GM21723 (cell line): ENCODE results near the gene NEIL1.

Source experiments
- ATAC-seq: cut with Tn5 transposase; IDR thresholded peaks from one replicate; pipeline ENCODE4 v1.9.1; 2021; ENCODE audit warnings: mild to moderate bottlenecking, moderate library complexity; ENCODE audit not compliant: unreplicated experiment

The NEIL1 gene

DNA sequence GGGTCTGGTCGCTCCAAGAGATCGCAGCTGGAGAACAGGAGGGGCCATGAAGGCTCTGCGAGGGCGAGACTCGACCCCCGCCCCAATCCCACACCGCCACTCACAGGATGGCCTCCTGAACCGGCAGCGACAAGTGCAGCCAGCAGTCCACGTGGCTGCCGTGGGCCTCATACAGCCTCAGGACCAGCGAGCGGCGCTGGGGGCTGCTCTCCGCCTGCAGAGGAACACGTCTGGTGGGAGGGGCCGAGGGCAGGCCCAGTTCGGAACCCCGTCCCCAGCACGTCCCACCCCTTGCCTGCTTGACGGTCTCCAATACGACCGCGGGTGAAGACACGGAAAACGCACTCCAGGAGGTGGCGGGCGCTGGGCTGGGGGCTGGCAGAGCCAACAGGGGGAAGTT, 9.2 kb downstream of the NEIL1 start:
- no peak for ATAC-seq

DNA sequence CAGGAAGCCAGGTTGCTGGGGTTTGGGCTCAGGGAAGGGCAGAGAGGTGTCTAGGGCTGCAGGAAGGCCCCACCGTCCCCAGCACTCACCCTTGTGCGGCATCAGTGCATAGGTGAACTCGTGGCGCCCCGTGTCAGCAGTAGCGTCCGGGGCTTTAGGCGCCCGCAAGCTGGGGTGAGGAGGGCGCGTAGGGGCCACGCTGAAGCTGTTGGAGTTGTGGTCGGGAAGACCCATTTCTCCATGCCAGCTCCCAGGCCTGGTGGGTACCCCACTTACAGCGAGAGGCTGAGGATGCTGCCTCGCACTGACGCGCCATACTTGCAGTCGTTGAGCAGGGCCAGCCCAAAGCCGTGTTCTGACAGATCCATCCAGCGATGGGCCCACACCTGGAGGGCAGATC, 9.7 kb downstream of the NEIL1 start:
- no peak for ATAC-seq

DNA sequence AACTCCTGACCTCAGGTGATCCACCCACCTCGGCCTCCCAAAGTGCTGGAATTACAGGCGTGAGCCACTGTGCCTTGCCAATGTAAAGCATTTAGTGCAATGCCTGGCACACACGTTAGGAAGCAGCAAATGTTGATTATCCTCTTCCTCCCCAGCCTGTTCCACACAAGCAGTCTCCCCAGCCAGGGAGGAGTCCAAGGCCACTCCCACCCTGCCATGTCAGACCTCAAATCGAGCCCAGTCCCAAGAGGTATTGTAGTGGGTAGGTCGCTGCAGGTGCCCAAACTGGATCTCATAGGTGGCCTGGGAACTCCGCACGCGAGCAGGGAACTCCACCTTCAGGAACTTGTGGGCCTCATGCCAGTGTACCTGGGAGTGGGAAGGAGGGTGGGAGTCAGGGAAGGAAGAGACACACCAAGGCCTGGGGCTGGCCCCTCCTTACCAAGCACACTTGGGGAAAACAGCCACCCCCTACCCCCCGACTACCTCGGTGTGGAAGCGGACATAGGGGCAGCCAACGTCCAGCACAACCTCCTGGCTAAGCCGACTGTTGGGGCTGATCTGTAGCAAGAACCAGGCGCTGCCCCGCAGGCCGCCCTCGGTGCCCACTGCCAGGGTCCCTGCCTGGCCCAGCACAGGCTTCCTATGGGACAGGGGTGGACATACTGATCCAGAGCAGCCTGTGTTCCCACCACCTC, 11.3 kb downstream of the NEIL1 start:
- no peak for ATAC-seq

DNA sequence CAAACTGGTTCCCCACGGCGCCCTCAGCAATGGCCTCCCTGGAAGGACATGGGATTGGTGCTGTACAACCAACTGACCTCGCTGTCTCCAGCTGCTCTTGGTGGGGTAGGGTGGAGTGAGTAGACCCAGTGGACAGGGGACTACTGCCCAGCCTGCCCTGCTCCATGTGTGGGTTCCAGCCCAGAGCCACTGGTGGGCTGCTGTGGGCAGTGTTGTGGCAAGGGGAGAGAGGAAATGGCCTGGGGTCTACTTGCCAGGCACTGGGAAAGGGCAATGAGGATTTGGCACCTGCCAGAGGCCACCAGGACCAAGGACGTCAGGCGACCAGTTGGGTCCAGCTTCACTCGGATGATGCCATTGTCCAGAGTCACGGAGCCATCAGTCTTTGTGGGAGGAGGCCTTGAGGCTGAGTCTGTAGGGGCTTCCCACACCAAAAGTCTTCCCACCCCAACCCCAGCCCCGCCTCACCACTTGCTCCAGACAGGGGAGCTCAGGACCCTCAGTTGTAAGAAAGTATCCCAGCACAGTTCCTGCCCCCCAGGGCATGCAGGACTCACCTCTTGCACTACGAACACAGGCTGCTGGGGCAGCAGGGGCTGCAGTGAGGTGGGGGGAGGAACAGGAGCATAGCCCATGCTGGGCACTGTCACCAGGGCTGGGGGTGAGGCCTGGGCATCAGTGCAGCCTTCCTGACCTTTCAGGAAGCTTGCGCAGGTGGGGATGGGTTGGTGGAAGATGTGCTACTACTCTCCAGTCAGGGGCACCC, 12.1 kb downstream of the NEIL1 start:
- no peak for ATAC-seq

DNA sequence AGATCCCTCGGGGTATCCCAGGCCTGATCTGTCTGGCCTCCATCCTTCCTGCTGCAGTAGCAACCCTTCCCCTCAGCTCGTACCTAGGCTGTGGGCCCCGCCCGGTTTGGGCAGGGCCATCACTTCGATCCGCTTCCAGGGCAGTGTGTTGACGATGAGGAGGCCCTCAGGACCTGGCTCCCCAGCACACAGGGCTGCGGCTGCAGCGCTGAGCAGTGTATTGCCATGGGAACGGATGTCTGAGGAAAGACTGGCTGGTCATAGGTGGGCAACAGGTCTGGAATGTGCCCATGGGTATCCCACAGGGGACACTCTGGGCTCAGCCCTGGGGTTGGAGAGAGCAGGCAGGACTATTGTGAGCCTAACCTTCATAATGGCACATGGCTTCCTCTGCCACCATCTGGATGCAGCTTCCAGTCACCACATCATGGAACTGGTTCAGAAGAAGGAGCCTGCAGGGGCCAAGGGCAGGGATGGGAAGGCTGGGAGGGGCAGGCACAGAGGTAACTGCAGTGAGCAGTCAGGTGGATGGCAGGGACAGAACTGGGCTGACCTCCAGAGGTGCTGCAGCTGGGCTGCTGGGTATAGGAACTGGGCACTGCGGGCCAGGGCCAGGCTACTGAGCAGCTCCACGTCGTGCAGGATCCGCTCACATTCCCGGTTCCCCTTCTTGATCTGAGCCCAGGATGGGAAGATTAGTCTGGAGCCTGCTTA, 12.9 kb downstream of the NEIL1 start:
- no peak for ATAC-seq

DNA sequence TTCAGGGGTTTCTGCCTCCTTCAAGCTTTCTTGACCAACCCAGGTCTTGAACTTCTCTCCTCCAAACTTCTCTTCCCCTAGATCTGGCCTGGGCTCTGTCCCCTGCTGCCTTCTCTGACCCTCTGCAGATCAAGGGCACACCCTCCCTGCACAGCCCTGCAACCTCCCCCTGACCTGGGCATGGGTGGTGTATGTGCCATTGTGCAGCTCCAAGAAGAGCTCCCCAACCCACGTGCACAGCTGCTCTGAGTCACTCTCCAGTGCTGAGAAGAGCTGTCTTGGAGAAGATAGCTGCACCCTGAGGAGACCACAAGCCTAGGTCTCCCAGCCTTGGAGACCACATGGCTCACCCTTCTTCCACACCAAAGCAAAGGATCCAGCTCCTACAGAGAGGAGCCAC, 13.6 kb downstream of the NEIL1 start:
- no peak for ATAC-seq

DNA sequence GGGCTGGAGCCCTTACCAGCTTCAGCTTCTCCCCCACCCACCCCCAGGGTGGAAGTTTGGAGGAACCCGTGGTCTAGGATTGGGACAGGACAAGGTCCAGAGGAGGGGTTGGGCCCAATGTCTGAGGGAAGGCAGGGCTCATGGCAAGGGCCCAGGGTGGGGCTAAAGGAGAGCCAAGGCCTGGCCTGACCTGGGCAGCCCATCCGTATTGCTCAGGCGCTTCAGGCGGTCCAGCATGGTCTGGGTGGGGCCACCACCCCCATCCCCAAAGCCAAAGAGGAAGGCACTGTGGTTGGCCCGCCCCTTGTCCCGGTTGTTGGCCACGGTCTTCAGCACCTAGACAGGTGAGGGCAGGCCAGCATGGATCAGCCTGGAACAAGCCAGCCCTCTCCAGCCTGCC, 14.0 kb downstream of the NEIL1 start:
- no peak for ATAC-seq

DNA sequence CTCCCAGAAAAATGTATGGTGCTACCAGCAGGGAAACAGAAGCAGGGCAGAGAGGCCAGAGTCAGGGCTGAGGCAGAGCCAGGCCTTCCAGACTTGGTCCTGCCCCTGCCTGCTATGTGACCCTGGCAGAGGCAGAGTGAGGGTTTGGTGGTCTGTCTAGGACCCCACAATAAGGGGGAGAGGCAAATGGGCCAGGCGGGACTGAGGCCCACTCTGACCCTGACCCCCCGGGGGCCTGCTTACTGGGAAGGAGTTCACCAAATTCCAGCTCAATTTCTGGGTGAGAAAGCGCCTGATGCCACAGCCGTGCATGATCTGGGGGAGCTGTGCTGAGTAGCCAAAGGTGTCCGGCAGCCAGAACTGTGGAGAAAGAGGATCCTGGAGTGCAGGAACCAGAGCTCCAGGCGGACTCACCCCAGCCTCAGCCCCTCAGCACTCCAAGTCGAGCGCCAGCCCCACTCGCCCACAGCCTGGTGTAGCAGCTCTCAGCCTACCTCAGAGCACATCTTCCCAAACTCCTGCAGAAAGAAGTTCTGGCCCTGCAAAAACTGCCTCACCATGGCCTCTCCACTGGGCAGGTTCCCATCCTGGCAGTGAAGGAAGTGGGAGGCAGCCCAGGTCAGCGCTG, 14.6 kb downstream of the NEIL1 start:
- ATAC-seq = no peak

DNA sequence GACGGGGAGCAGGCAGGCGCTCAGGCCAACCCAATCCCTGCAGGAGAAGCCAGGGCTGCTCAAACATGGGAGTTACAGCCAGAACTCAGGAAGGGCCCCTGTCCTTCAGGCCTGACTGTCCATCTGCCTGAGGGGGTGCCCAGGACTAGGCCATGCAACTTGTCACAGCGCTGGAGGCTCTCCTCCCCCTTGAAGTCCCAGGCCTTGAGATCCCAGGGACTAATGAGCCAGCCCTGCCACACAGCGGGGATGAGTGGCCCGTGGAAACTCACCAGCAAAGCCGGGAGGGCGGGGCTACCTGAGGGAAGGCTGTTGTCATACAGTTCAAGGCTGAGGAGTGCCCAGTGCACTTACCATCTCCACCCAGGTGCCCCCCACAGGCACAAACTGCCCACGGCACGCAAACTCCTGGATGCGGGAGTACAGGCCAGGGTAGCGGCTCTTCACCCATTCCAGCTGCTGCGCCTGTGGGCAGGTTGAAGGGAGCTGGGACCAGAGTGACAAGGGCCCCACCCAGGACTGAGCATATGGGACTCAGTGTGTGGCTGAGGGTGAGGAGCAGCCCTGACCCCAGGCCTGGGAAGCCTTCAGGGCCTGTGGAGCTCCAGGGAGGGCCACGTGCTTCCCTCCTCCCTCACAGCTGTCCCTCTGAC, 15.3 kb downstream of the NEIL1 start:
- no peak for ATAC-seq

DNA sequence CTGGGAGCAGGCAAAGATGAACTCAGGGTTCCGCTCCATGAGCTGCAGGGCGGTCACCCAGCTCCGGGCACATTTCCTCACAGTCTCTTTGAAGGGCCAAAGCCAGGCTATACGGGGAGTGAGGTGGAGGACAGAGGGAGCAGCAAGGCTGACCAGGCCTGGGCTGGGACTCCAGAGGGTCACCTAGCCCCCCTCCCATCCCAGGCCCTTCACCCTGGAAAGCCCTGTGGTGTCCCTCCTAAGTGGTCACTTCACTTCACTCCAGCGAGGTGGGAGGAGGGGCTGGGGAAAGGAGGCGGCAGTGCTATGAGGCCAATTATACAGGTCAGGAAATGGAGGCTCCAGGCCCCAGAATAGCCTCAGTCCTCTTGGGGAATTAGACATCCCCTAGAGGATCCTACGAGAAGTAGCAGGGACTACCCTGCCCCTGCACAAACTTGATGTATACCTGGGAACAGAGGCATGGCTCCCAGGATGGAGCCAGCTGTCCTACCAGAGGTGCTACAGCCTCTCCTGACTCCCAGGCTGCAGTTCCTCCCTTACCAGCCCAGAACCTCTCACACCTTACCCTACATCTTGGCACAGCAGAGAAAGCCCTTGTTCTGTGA, 15.9 kb downstream of the NEIL1 start:
- no peak for ATAC-seq

DNA sequence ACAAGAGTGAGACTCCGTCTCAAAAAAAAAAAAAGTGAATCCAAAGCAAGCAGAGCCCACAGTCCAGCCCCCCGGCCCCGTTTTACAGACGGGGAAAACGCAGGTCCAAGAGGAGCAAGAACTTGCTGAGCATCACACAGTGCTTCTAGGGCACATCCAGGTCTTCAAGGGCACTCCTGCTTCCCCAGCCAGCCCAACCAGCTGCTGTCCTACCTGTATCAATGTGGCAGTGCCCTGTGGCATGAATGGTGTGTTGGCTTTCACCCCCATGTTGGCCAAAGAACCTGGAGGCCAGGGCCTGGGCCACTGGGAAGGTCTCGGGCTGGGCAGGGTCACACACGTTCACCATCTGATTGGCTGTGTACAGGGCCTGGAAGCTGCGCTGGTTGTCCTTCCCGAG, 16.9 kb downstream of the NEIL1 start:
- ATAC-seq = no peak

DNA sequence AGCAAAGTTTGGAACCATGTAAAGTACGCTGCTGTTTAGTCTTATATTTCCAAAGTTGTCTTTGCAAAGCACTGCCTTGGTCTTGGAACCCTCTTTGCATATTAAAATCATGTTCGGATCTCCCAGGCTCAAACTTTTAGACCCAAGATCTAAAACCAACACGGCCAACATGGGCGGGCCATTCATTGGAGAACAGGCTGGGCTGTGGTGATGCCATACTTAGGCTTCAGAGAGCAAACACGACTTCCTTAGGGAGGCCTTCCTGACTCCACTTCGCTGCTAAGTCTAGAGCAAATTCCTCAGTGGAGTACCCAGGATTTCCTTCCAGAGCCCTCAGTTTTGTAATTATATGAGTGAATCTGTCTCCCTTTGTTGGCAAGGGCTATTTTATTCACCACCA, 18.0 kb downstream of the NEIL1 start:
- ATAC-seq = no peak

DNA sequence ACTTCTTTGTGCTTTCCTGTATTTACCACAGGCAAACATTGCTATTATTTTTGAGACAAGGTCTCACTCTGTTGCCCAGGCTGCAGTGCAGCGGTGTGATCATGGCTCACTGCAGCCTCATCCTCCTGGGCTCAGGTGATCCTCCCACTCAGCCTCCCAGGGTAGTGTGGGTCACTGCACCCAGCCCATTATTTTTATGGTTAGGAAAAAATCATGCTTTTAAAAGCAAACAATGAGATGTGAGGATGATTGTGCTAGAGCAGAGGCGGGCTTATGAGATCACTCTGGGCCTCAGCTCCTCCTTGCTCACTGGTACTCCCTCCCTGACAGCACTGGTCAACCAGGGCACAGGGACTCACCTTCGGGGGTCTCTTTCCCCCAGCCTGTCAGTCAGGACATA, 19.3 kb downstream of the NEIL1 start:
- no peak for ATAC-seq

DNA sequence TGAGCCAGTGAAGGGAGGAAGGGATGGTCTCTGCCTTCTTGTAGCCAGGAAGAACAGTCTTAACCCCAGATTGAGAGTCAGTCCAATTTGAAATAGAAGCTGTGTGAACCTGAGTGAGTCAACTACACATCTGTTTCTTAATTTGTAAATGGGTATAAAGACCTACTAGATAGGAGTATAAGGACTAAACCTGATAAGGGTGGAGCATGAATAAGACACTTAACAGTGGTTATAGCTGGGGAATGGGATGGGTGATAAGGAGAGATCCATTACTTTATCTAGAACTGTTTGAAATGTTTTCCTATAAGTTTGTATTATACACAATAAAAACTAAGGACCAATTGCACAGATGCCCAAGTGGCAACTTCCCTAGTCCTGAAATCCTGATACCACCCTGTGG, 20.2 kb downstream of the NEIL1 start:
- no peak for ATAC-seq

DNA sequence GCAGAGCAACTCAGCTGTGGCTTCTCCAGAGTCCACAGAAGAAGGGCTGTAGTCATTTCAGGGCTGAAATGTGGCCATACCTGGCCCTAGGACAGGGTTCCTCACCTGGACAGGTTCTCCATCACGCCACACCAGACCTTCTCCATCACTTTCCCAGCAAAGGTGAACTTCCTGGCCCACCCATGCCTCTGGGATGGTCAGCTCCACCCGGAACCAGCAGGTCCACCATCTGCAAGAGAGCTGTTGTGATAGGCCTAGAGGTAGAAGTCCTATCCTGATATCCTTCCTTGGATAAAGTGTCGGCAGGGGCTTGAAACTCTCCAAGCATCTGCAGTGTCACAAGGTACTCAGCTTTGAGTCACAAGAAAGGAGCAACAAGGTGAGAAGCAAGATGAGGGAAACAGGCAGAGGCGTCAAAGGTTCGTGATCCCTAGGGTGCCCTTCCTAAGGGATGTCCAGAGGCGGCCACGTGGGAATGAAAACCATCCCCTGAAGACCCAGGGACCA, 20.6 kb downstream of the NEIL1 start:
- ATAC-seq = no peak

DNA sequence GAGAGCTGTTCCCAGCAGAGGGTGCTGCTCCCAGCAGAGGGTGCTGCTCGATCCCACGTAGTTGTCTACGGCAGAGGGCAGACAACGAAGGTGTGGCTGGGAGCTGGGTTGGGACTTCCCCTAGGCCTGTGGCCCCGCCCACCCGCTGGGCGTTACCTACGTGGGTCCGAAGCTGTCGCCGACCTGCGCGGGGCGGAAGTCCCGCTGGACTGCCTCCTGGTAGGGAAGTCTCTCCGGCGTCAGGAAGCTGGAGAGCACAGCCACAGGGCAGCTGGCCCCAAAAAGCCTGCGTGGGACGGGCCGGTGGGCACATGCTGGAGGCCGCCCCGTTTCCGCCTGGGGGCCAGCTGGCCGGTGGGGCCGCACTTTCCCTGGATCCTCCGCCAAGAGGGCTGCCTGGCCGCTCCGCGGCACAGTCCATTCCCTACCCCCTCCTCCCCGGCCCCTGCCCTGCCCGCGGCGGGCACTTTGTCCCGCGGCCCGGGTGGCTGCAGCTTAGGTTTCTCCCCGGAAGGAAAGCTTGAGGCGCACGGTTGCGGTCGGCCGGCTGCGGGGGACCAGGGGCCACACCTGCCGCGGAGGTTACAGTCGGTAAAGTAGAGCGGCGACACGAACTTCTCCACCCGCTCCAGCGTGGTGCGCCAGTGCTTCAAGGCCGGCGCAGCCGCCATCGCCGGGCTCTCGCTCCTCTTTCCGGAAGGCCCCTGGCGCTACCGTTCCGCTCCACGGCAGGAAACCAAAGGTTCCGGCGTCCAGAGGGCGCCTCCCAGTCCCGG, 21.3 kb downstream of the NEIL1 start, which contains the start of gene MAN2C1:
MAN2C1 (minus strand) TSS at position 695 of the 776 bp plus-strand sequence; CDS start at position 671, 24 bp downstream.
- ATAC-seq = peak; percentile 89

DNA sequence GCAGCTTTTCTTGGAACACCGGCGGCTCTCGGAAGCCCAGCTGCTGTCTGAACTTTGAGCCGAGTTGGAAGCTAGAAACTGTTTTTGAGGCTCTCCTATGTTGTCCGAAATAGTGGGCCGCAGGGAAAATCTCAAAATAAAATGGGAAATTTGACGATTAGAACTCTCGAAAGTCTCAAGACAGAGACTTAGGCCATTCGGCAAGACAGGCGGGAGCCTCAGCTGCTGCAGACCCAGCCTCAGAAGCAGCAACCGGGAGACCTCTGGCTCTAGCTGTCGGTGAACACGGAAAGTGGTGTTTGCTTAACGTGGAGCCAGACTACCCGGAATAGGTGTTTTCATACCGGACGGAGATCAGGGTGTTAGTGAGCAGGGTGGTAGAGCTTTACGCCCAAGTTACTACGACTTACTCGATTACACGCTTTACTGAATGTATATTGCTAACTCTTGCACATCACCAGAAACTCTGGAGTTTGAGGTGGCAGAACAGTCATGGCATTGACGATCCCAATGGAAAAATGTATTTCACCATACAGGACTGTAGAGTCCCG, 21.9 kb downstream of the NEIL1 start:
- ATAC-seq = peak; percentile 12

DNA sequence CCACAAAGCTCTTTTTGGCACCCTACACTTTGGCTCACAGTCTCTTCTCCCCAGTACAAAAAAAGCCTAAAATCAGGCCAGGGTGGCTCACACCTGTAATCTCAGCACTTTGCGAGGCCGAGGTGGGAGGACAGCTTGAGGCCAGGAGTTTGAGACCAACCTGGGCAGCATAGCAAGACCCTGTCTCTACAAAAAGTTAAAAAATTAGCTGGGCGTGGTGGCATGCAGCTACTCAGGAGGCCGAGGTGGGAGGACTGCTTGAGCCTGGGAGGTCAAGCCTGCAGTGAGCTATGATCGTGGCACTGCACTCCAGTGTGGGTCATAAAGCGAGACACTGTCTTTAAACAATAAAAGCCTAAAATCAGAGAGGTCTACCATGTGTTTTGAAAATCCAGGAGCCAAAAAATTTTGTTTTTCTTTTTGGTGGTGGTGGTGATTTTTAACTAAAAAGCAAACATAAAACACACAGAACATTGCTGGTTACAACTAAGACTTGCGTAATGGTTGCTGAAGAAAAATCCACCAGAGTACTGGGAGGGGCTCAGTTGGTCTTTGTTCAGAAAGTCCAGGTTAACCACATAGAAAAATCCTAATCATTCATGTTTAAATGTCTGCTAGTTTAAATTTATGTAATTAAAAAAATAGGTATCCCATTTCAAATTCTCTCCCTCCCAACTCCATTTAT, 23.2 kb downstream of the NEIL1 start:
- no peak for ATAC-seq

DNA sequence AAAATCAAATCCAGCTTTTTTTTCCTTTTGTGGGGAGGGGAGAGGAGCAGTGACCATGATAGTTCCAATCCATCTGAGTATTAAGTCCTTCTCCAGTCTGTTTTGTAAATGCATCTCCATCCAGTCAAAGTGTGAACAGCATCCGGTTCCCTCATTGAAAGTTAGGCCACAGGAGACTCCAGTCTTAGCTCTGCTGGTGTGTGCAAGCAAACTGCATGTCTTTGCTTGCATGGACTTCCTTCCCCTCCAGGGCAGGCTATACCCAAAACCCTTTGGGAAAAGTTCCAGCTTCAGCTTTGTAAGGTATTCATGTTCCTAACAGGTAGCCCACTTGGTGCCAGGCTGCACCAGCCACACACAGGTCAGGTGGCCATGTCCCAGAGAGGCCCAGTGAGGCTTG, 24.6 kb downstream of the NEIL1 start:
- no peak for ATAC-seq
